ENCODE data around the gene SECTM1.

SECTM1 gene

DNA sequence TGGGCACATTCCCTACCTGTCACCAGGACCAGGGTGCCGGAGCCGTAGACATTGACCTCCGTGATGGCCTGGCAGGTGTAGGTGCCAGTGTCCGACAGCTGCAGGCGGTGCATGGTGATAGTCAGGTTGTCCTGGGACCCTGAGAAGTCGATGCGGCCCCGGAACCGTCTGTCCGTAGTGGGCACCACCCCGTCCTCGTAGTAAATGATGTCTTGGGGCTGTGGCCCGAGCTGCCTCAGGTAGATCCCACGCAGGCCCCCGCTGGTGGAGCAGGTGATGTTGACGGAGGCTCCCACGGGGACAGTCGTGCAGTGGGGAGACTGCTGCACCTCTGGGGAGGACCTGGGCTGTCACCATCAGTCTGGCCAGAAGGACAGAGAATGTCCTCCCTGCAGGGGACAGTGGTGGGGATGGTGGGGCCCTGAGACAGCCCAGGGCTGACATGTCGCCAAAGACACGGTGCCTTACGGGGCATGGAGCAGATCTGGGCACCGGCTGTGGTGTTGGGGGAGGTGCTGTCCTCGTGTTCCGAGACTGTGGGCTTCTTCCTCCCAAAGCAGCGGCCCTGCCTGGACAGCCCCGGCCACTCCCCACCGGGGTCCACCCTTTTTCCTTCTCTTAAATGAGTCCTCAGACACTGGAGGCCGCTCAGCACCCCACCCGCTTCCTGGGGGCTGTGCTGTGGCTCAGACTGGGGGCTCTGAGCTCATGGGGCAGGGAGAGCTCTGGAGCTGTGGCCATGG lies 16.7 kb downstream of the SECTM1 start:
- TF ChIP-seq CTCF (IDR thresholded peaks at IDR 0.05; ENCODE audit: low read depth, low read length, missing control alignments): no peak
- no peak for DNase-seq (ENCODE audit: low read depth)
- in situ Hi-C loops (cut with HindIII; ENCODE audit: low sequenced_read_pairs): no loop called here
- H3K4me3 ChIP-seq (ENCODE audit: low read depth, low read length): no peak overlapping the region

GRCh38 chr17:82315703-82316358 lies 17.7 kb downstream of the SECTM1 start:
- DNase-seq (ENCODE audit: low read depth): no peak
- no peak for TF ChIP-seq CTCF (IDR thresholded peaks at IDR 0.05; ENCODE audit: low read depth, low read length, missing control alignments)
- in situ Hi-C loops (cut with HindIII; ENCODE audit: low sequenced_read_pairs): no loop called here
- H3K4me3 ChIP-seq (ENCODE audit: low read depth, low read length): no peak overlapping the region

DNA sequence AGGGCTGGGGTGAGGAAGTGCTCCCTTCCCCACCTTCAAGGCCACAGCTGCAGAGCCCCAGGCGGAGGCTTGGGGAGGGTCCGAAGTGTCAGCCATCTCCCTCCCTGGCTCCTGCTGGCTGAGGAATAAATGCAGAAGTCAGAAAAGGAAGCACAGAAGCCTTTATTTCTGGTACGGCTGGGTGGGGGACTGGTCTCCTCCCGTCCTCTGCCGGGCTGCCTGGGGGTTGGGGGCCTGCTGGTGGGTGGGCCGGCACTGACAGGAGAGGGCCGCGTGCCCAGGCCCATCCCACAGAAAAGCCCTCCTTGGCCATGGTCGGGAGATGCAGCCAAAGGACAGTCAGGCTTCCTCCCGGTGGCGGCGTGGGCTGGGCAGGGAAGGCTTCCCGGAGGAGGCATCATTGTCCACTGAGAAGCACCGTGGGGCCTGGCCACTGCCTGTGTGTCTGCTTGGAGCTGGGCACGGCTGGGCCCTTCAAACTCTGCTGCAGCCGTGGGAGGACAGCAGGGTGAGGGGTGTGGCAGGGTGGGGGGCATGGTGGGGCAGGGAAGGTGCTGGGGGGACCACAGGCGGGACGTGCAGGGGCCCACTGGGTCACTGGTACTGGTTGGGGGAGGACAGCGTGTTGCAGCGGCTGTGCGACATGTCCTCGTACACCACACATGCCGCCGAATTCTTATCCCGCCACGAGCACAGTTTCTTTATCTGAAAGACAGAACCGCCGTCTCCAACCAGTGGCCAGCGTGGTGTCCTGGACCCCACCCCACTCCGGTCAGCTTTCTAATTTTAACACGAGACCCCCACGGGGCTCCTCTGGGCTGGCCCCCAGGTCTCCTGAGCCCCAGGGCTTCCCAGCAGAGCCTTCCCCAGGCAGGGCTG lies 18.6 kb downstream of the SECTM1 start:
- no peak for TF ChIP-seq CTCF (IDR thresholded peaks at IDR 0.05; ENCODE audit: low read depth, low read length, missing control alignments)
- DNase-seq (ENCODE audit: low read depth): no peak
- H3K4me3 ChIP-seq (ENCODE audit: low read depth, low read length): no peak overlapping the region
- in situ Hi-C loops (cut with HindIII; ENCODE audit: low sequenced_read_pairs): no loop called here

DNA sequence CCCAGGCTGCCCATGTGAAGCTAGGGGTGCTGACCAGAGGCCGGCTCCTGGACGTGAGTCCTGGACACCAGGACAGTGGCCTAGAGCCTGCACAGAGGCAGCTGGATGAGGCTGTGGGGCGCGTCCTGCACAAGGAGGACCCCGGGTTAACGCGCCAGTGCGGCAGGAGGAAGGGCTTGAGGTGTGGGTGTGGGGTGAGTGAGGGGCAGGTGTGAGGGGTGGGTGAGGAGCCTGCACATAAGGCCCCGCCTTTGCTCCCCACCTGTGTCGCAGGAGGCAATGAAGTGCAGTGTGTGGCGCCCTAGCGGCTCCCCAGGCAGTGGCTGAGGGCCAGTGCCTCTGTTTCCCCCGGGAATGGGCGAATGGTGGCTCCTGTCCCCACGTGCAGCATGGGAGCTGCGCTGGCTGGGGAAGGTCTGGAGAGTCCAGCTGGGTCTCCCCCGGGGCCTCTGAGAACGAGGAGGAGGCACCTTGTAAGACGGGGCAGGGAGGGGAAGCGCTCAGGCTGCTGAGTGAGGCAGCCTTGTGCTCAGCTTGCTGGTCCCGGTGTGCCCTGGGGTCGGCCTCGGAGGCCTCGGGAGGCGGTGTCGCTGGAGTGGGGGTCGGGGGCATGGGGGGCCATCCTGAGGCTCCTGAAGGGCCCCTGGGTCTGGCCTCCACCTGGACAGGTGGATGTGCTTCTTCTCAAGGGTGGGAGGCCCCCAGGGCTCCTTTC lies 19.4 kb downstream of the SECTM1 start:
- TF ChIP-seq CTCF (IDR thresholded peaks at IDR 0.05; ENCODE audit: low read depth, low read length, missing control alignments): no peak
- no peak for DNase-seq (ENCODE audit: low read depth)
- no peak overlapping the region for H3K4me3 ChIP-seq (ENCODE audit: low read depth, low read length)
- in situ Hi-C loops (cut with HindIII; ENCODE audit: low sequenced_read_pairs): no loop called here

DNA sequence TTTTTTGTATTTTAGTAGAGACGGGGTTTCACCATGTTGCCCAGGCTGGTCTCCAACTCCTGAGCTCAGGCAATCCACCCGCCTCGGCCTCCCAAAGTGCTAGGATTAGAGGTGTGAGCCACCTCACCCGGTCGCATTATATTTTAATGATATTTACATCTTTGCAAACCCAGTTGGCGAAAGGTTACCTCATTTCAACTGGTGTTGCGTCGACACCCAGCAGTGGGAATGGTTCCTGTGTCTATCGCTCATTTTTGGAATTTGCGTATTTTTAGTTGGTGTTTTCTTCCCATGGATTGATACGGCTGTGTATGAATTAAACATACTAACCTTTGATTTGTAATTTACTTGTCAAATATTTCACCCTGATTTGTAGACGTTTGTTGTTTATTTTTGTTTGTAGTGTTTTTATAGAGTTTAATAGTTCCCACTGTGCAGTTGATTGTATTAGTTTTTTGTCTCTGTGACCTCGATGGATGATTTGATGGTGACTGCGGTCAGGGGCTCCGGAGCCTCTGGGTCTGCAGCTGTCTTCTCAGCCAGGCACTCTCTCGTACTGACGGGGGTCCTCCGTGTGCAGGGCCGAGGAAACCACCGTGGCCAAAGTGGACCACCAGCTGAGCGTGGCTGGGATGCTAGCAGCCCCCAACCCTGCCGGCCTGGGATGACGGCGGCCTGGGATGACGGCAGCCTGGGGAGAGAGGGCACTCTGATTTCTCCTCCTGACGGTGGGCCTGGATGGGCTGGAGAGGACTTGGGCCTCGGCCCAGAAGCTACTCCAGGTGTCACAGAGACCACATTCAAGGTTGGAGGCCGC lies 20.2 kb downstream of the SECTM1 start:
- no peak for DNase-seq (ENCODE audit: low read depth)
- no peak for TF ChIP-seq CTCF (IDR thresholded peaks at IDR 0.05; ENCODE audit: low read depth, low read length, missing control alignments)
- no peak overlapping the region for H3K4me3 ChIP-seq (ENCODE audit: low read depth, low read length)
- in situ Hi-C loops (cut with HindIII; ENCODE audit: low sequenced_read_pairs): no loop called here
